Ishikawa (cell line): Measurements from ENCODE around the gene RB1.

ENCODE experiments used
- CEBPB ChIP-seq: IDR thresholded peaks from 2 replicates; pipeline ENCODE4 v1.6.1; 2012
- CREB1 ChIP-seq: IDR thresholded peaks from 2 replicates; pipeline ENCODE4 v1.6.1; 2012; ENCODE audit warnings: low read depth
- EGR1 ChIP-seq: IDR thresholded peaks from 2 replicates; pipeline ENCODE4 v1.6.1; 2012
- EP300 ChIP-seq: IDR thresholded peaks from 2 replicates; pipeline ENCODE4 v1.6.1; 2012; ENCODE audit warnings: borderline replicate concordance
- FOXM1 ChIP-seq: IDR thresholded peaks from 2 replicates; pipeline ENCODE4 v1.6.1; 2012; ENCODE audit warnings: low read depth, borderline replicate concordance
- NFIC ChIP-seq: IDR thresholded peaks from 2 replicates; pipeline ENCODE4 v1.6.1; 2012
- RAD21 ChIP-seq: IDR thresholded peaks from 2 replicates; pipeline ENCODE4 v1.6.1; 2012; ENCODE audit warnings: low read depth
- TAF1 ChIP-seq: IDR thresholded peaks from 2 replicates; pipeline ENCODE4 v1.6.1; 2012; ENCODE audit warnings: low read depth, mild to moderate bottlenecking
- TCF12 ChIP-seq: IDR thresholded peaks from 2 replicates; pipeline ENCODE4 v1.6.1; 2012; ENCODE audit warnings: low read depth
- TEAD4 ChIP-seq: IDR thresholded peaks from 2 replicates; pipeline ENCODE4 v1.6.1; 2012
- YY1 ChIP-seq: IDR thresholded peaks from 2 replicates; pipeline ENCODE4 v1.6.1; 2012; ENCODE audit warnings: low read depth
- ZBTB7A ChIP-seq: IDR thresholded peaks from 2 replicates; pipeline ENCODE4 v1.6.1; 2012; ENCODE audit warnings: low read depth
- TF ChIP-seq, protein P1 (sequence below): IDR thresholded peaks from 2 replicates; pipeline ENCODE4 v1.6.1; 2012; ENCODE audit warnings: low read depth, mild to moderate bottlenecking
- TF ChIP-seq, protein P2 (sequence below): IDR thresholded peaks from 2 replicates; pipeline ENCODE4 v1.6.1; 2012
- TF ChIP-seq, protein P3 (sequence below): IDR thresholded peaks from 2 replicates; pipeline ENCODE4 v1.6.1; 2012

The RB1 gene

DNA sequence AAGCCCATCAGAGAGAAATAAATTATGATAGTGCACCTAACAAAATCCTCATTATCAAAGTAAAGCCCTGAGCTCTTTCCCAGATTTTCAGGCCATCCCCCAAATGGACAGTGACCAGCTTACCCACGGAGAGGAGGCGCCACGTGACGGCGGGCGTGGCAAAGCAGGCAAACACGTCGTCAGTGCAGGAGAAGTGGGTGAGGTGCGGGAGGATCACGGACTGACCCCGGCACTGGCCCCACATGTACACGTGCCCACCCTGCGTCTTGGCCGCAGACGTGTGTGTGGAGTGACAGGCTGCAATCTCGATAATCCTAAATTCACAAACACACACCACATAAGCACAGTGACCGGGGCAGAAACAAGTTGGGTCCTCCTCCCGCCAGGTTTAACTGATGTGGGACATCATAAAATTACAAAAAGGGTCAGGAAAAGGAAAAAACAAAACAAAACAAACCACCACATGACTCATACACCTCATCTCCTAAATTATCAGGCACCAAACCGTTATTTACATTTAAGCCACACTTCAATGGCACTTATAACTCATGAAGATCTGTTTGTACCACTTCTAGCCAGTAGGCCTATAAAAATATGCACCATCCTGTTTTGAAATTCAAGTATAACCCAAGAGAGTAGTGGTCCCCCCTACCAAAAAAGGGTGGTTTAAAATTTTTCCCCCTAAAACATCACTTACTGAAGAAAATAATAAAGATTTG is 199.2 kb downstream of the RB1 start:
- TF ChIP-seq, protein P1, sequence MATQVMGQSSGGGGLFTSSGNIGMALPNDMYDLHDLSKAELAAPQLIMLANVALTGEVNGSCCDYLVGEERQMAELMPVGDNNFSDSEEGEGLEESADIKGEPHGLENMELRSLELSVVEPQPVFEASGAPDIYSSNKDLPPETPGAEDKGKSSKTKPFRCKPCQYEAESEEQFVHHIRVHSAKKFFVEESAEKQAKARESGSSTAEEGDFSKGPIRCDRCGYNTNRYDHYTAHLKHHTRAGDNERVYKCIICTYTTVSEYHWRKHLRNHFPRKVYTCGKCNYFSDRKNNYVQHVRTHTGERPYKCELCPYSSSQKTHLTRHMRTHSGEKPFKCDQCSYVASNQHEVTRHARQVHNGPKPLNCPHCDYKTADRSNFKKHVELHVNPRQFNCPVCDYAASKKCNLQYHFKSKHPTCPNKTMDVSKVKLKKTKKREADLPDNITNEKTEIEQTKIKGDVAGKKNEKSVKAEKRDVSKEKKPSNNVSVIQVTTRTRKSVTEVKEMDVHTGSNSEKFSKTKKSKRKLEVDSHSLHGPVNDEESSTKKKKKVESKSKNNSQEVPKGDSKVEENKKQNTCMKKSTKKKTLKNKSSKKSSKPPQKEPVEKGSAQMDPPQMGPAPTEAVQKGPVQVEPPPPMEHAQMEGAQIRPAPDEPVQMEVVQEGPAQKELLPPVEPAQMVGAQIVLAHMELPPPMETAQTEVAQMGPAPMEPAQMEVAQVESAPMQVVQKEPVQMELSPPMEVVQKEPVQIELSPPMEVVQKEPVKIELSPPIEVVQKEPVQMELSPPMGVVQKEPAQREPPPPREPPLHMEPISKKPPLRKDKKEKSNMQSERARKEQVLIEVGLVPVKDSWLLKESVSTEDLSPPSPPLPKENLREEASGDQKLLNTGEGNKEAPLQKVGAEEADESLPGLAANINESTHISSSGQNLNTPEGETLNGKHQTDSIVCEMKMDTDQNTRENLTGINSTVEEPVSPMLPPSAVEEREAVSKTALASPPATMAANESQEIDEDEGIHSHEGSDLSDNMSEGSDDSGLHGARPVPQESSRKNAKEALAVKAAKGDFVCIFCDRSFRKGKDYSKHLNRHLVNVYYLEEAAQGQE: no peak
- no peak for TF ChIP-seq CREB1
- TF ChIP-seq CEBPB: no peak
- TF ChIP-seq YY1: no peak
- TF ChIP-seq TAF1: no peak
- no peak for TF ChIP-seq ZBTB7A
- no peak for TF ChIP-seq TCF12
- no peak for TF ChIP-seq RAD21
- no peak for TF ChIP-seq EGR1

DNA sequence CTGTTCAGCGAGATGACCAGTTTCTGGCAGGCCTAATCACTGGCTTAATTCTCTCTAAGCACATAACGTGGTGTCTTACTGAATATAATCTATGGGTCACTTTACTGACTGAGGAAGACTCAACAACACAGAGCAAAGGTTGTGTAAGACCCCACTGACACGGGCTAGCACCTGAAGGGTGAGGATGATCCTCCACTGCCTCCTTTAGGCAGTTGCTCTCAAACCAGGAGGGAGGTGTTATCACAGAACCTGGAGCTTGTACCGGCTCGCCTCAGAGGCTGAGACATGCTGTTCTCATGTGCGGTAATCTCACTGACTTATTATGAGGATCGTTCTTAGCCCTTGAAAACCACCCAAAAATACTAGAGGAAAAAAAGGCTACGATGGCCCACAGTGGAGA is 201.1 kb downstream of the RB1 start:
- TF ChIP-seq TAF1 (no peak), YY1 (no peak), ZBTB7A (no peak), NFIC (no peak), EGR1 (no peak), TCF12 (no peak), CEBPB (no peak), TEAD4 (no peak), CREB1 (no peak), FOXM1 (no peak), EP300 (no peak), RAD21 (no peak)
- TF ChIP-seq, protein P2, sequence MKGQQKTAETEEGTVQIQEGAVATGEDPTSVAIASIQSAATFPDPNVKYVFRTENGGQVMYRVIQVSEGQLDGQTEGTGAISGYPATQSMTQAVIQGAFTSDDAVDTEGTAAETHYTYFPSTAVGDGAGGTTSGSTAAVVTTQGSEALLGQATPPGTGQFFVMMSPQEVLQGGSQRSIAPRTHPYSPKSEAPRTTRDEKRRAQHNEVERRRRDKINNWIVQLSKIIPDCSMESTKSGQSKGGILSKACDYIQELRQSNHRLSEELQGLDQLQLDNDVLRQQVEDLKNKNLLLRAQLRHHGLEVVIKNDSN: no peak
- TF ChIP-seq, protein P3, sequence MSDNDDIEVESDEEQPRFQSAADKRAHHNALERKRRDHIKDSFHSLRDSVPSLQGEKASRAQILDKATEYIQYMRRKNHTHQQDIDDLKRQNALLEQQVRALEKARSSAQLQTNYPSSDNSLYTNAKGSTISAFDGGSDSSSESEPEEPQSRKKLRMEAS: no peak
- TF ChIP-seq, protein P1: no peak

DNA sequence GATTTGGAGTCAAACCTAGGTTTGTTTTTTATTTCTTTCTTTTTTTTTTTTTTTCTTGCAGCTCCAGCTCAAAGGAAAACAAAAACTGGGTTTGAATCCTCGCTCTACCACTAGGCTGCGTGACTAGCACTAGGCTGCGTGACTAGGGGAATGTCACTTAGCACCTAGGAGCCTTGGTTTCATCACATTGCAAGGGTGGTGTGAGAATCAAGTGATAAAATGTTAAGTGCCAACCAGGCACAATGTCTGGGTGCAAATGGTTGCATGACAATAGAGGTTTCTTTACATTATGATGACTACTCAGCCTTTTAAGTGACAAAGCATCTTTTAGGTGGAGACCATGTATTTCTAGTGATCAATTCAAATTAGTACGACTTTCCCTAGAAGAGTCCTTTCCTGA is 201.5 kb downstream of the RB1 start:
- TF ChIP-seq TEAD4 (no peak), CEBPB (no peak), FOXM1 (no peak), ZBTB7A (no peak), EGR1 (no peak), TAF1 (no peak), EP300 (no peak), YY1 (no peak), CREB1 (no peak), TCF12 (no peak), RAD21 (no peak), NFIC (no peak)
- TF ChIP-seq, protein P3: no peak
- TF ChIP-seq, protein P2: no peak

GRCh38 chr13:48505597-48506091 is 202.1 kb downstream of the RB1 start:
- TF ChIP-seq TAF1: no peak
- TF ChIP-seq ZBTB7A: no peak
- no peak for TF ChIP-seq CEBPB
- no peak for TF ChIP-seq RAD21
- TF ChIP-seq TEAD4: no peak
- TF ChIP-seq EGR1: no peak
- TF ChIP-seq, protein P3: no peak
- TF ChIP-seq, protein P2: no peak
- no peak for TF ChIP-seq FOXM1
- TF ChIP-seq CREB1: no peak
- no peak for TF ChIP-seq TCF12
- TF ChIP-seq, protein P1: no peak
- no peak for TF ChIP-seq EP300
- TF ChIP-seq YY1: no peak
- no peak for TF ChIP-seq NFIC
